Kidney (tissue), 14 donors: ENCODE results near the gene EPS8L1. TPM values are rescaled to one million over a fixed set of nuclear protein-coding genes. Genes with fewer than 3 reads are reported as not detected.

Experiments used
- DNase-seq, 5 donors: peaks; one replicate each; pipeline ENCODE4 v3.0.0-alpha.2; 2013 to 2020
- FAIRE-seq: peaks from 2 replicates; lab custom pipeline; 2012; peaks lifted over from hg19 to GRCh38; lab: Jason Lieb, UNC
- H3K27ac ChIP-seq, 2 donors: one replicate each; pipeline ENCODE4 v1.7.0; 2013; ENCODE audit warnings: low read depth in 2 of 2, low read length in 2 of 2, inconsistent platforms in 1 of 2
- H3K27me3 ChIP-seq: one replicate; pipeline ENCODE4 v1.7.1; 2013; ENCODE audit warnings: low read length, inconsistent platforms; ENCODE audit not compliant: control insufficient read depth, insufficient read depth
- H3K36me3 ChIP-seq, 3 donors: one replicate each; pipeline versions ENCODE4 v1.7.0 to v1.7.1; 2013; ENCODE audit warnings: low read length in 3 of 3, control low read depth in 1 of 3, inconsistent platforms in 1 of 3; ENCODE audit not compliant: insufficient read depth in 3 of 3, control insufficient read depth in 2 of 3
- H3K4me1 ChIP-seq, 3 donors: one replicate each; pipeline versions ENCODE4 v1.7.0 to v1.7.1; 2013; ENCODE audit warnings: low read length in 3 of 3, inconsistent platforms in 1 of 3, low read depth in 1 of 3; ENCODE audit not compliant: control insufficient read depth in 2 of 3, insufficient read depth in 2 of 3
- H3K4me3 ChIP-seq, 3 donors: one replicate each; pipeline versions ENCODE4 v1.7.0 to v1.8.1; 2013; ENCODE audit warnings: low read length in 3 of 3, control low read depth in 1 of 3, inconsistent platforms in 1 of 3
- H3K9ac ChIP-seq, 3 donors: one replicate each; pipeline versions ENCODE4 v1.7.0 to v1.7.1; 2013; ENCODE audit warnings: low read length in 3 of 3, control low read depth in 1 of 3, inconsistent platforms in 1 of 3
- H3K9me3 ChIP-seq, 3 donors: one replicate each; pipeline versions ENCODE4 v1.7.0 to v1.7.1; 2013; ENCODE audit warnings: low read length in 3 of 3, control low read depth in 1 of 3, inconsistent platforms in 1 of 3; ENCODE audit not compliant: control insufficient read depth in 2 of 3, insufficient read depth in 1 of 3
- intact Hi-C: fragments of 100-400 bp; cut with DNase I; formaldehyde crosslinking; loops from one replicate; pipeline ENCODE4 v1.11.1; 2022
- polyA plus RNA-seq: library from polyadenylated mRNA; stranded (reverse); fragments of 350-450 nt; fragmentation: Illumina TruSeq; extraction: RNeasy Lipid Tissue Mini Kit (QIAGEN cat#74804); gene quantifications from one replicate; pipeline ENCODE4 v1.2.3, GENCODE V29; 2014; ENCODE audit warnings: low read depth, low replicate concordance; ENCODE audit not compliant: insufficient read depth
- total RNA-seq: library from RNA; stranded (reverse); fragmentation: NEBNext Ultra II Directional; extraction: Animal tissue kit (Norgen Biotek cat#: 25700); gene quantifications from one replicate; pipeline ENCODE4 v1.2.1, GENCODE V29; 2021
- TF ChIP-seq, protein P1 (sequence below): IDR thresholded peaks from 3 replicates; pipeline ENCODE4 v1.5.1; 2012; ENCODE audit warnings: mild to moderate bottlenecking, moderate library complexity, borderline replicate concordance; ENCODE audit not compliant: insufficient read depth; ENCODE audit errors: extremely low read depth
- donor health status: control.
- donor health status: control.
- donor health status: control.
- donor health status: control.
- donor health status: control.
- donor health status: DM: yes; HTN: yes; CAD: no.
- donor health status: Normal renal cell carcinoma (clear cell type).

Gene EPS8L1
- total and polyA plus RNA-seq, 2 donors from 2014 or later = 45.4 to 95.0 TPM

DNA sequence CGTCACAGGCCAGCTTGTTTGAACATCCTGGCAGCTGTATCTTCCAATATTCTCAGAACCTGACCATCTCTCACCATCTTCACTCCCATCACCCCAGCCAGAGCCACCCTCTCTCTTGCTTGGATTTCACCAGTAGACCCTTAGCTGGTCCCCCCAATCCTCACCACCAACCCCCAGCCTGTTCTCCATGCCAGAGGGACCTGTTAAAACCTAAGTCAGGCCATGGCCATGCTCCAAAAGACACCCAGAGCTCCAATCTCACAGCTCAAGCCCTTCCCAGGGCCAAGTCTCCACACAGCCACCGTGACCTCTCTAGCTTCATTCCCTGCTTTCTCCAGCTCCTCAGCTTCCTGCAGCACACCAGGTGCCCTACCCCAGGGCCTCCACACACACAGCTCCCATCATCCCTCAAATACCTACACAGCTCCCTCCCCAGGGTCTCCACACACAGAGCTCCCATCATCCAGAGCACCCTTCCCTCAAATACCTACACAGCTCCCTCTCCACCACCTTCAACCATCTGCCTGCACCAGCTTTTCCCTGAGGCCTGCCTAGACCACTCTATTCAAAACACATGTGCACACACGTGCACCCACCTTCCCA is 13.8 kb downstream of the EPS8L1 start:
- H3K36me3 ChIP-seq = peaks cover 0 to 3% (median 0%) of the 10 kb centered on the region in 3 donors
- H3K4me1 ChIP-seq = peaks cover 0 to 15% (median 0%) of the 10 kb centered on the region in 3 donors
- FAIRE-seq = no peak
- no peaks in the 10 kb centered on the region for H3K9me3 ChIP-seq
- H3K27me3 ChIP-seq = peaks cover 5% of the 10 kb centered on the region
- intact Hi-C loops = no loop called here
- TF ChIP-seq, protein P1, sequence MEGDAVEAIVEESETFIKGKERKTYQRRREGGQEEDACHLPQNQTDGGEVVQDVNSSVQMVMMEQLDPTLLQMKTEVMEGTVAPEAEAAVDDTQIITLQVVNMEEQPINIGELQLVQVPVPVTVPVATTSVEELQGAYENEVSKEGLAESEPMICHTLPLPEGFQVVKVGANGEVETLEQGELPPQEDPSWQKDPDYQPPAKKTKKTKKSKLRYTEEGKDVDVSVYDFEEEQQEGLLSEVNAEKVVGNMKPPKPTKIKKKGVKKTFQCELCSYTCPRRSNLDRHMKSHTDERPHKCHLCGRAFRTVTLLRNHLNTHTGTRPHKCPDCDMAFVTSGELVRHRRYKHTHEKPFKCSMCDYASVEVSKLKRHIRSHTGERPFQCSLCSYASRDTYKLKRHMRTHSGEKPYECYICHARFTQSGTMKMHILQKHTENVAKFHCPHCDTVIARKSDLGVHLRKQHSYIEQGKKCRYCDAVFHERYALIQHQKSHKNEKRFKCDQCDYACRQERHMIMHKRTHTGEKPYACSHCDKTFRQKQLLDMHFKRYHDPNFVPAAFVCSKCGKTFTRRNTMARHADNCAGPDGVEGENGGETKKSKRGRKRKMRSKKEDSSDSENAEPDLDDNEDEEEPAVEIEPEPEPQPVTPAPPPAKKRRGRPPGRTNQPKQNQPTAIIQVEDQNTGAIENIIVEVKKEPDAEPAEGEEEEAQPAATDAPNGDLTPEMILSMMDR = no peak
- no peak overlapping the region for H3K9ac ChIP-seq
- DNase-seq = peak in 1 of 5 donors; percentile 41
- no peak overlapping the region for H3K4me3 ChIP-seq
- H3K27ac ChIP-seq = no peak overlapping the region

DNA sequence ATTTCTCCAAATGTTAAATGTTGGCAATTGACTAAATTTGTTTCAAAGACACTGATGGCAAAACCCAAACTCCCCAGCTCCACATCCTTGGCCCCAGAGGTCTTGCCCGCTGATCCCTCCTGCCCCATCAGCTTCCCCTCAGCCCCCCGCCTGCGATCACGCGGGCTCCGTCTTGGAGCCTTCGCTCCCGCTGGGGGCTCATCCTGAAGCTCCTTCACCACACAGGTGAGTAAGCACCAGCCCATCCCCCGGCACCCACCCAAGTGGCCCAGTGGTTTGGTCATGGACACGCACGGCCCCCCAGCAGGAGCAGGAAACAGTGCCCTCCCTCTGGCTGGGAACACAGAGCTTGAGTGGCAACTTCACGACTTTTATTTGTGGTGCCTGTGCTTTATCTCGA is 14.9 kb downstream of the EPS8L1 start:
- H3K4me3 ChIP-seq = no peak overlapping the region
- H3K36me3 ChIP-seq = peaks cover 0 to 12% (median 0%) of the 10 kb centered on the region in 3 donors
- no peaks in the 10 kb centered on the region for H3K27me3 ChIP-seq
- FAIRE-seq = no peak
- intact Hi-C loops = no loop called here
- TF ChIP-seq, protein P1 = no peak
- peaks cover 0 to 15% (median 0%) of the 10 kb centered on the region in 3 donors for H3K4me1 ChIP-seq
- no peak overlapping the region for H3K27ac ChIP-seq
- H3K9me3 ChIP-seq = no peaks in the 10 kb centered on the region
- DNase-seq = peak in 2 of 5 donors; percentile 61 to 68
- H3K9ac ChIP-seq = no peak overlapping the region

DNA sequence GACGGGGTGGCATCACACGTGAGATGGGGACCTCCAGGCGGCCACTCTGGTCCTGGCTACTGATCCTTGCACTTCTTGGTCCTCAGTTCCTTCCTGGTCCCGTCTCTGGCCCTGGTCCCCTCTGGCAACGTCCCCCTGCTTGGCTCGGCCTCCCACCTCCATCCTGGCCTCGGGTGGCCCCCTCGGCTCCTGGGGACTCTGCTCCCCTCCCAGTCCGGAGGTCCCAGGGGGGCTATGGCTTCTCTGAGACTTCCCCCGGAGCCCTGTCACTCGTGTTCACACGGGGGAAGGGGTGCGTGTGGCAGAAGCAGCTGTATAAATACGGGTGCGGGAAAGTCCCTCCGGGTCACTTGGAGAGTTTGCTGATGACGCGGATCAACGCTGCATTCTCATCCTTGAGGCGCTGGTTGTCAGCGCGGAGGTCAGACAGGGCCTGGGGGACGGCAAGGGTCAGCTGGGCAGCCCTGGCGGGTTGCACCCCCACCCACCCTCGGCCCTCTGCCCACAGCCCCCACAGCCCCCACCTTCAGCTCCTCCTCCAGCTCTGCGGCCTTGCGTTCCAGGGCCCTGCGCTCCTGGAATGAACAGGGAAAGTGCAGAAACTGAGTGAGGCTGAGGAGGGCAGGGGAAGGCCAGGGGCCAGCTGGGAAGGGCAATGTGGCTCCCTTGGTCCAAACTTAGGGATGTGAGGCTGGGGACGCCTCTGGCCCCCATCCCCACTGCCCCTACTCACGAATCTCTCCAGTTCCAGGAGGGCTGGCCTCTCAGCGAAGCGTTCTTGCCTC is 15.6 kb downstream of the EPS8L1 start:
- Histone ChIP-seq H3K4me1 (peaks cover 0 to 13% (median 0%) of the 10 kb centered on the region in 3 donors), H3K27ac (no peak overlapping the region), H3K36me3 (peaks cover 0 to 12% (median 0%) of the 10 kb centered on the region in 3 donors), H3K9ac (no peak overlapping the region), H3K9me3 (no peaks in the 10 kb centered on the region), H3K27me3 (no peaks in the 10 kb centered on the region), H3K4me3 (no peak overlapping the region)
- intact Hi-C loops = no loop called here
- DNase-seq (peak in 1 of 5 donors; percentile 64), FAIRE-seq (no peak)
- TF ChIP-seq, protein P1 = no peak
